ENCODE measurements around the gene BRD9.
A peak's percentile ranks its signal among the peaks of the same experiment; 100 is the strongest.

BRD9 gene

DNA sequence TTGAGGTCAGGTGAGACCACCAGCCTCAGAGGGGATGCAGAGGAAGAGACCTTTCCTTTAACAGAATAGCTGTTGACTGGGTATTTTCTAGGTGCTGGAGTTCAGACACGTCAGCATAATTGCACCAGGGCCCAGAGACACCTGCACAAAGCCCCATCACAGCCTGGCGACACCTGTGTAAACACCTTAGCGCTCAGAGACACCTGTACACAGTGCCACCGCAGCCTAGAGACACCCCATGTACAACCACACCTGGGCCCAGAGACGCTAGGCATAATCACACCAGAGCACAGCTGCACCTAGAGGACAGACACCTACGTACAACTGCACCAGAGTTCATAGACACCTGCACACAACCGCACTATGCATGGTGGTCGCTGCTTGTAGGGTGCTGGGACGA, 1.1 kb upstream of the BRD9 start:
- Histone ChIP-seq H3K27ac (no peak overlapping the region), H3K4me3 (ENCODE audit: low read depth, low read length) (peak overlapping the region; percentile 92), H3K27me3 (replicated peaks) (no peaks in the 10 kb centered on the region), H3K36me3 (replicated peaks) (peaks cover 22% of the 10 kb centered on the region)
- TF ChIP-seq, protein P1, sequence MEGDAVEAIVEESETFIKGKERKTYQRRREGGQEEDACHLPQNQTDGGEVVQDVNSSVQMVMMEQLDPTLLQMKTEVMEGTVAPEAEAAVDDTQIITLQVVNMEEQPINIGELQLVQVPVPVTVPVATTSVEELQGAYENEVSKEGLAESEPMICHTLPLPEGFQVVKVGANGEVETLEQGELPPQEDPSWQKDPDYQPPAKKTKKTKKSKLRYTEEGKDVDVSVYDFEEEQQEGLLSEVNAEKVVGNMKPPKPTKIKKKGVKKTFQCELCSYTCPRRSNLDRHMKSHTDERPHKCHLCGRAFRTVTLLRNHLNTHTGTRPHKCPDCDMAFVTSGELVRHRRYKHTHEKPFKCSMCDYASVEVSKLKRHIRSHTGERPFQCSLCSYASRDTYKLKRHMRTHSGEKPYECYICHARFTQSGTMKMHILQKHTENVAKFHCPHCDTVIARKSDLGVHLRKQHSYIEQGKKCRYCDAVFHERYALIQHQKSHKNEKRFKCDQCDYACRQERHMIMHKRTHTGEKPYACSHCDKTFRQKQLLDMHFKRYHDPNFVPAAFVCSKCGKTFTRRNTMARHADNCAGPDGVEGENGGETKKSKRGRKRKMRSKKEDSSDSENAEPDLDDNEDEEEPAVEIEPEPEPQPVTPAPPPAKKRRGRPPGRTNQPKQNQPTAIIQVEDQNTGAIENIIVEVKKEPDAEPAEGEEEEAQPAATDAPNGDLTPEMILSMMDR (IDR thresholded peaks at IDR 0.05; ENCODE audit: low read depth, low read length, missing control alignments) = no peak
- no peak for DNase-seq
- in situ Hi-C loops (cut with HindIII; ENCODE audit: low pct_ligation_motif_present, low sequenced_read_pairs) = no loop called here

DNA sequence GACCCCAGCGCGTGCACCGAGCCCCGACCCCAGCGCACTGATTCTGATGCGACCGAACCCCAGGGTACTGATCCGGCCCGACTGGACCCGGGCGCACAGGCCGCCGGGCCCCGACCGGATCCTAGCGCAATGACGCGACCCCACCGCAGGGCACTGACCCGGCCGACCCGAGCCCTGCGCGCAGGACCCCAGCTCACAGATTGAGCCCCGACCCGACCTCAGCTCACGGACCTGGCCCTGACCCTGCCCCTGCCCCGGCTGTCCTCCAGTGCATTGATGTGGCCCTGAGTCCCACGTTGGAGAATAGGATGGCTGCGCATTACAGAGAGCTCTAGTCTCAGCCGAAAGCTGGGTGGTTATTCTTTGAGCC, 521 bp upstream of the BRD9 start:
- TF ChIP-seq, protein P1 (IDR thresholded peaks at IDR 0.05; ENCODE audit: low read depth, low read length, missing control alignments) = no peak
- Histone ChIP-seq H3K36me3 (replicated peaks) (peaks cover 26% of the 10 kb centered on the region), H3K27me3 (replicated peaks) (no peaks in the 10 kb centered on the region), H3K4me3 (ENCODE audit: low read depth, low read length) (peak overlapping the region; percentile 92), H3K27ac (peak overlapping the region; percentile 85)
- in situ Hi-C loops (cut with HindIII; ENCODE audit: low pct_ligation_motif_present, low sequenced_read_pairs) = no loop called here
- no peak for DNase-seq

DNA sequence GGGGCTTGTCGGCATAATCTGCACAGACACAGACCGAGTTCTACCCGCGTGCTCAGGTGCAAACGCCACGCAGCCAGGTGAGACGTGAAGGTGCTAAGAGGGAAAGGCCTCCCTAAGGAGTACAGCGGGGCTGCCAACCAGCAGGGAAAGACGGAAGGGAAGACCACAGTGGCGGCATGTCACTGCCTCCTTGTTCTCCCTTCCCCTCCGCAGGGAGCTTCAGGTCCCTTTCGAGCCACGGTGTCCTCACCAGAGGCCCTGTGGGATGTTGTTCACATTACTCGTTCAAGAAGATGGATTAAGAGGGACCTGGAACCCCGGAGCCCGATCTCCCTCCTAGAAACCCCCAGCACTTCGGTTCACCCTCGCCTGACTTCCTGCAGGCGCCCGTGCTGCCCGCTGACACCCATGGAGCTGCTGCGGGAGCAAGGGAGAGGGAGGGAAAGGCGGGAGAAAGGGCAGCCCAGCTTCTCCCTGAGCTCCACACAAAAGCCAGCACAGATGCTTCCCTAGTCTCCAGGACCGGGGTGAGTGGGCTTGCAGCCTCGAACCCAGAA, 686 bp downstream of the BRD9 start:
- H3K4me3 ChIP-seq (ENCODE audit: low read depth, low read length) = peak overlapping the region; percentile 92

DNA sequence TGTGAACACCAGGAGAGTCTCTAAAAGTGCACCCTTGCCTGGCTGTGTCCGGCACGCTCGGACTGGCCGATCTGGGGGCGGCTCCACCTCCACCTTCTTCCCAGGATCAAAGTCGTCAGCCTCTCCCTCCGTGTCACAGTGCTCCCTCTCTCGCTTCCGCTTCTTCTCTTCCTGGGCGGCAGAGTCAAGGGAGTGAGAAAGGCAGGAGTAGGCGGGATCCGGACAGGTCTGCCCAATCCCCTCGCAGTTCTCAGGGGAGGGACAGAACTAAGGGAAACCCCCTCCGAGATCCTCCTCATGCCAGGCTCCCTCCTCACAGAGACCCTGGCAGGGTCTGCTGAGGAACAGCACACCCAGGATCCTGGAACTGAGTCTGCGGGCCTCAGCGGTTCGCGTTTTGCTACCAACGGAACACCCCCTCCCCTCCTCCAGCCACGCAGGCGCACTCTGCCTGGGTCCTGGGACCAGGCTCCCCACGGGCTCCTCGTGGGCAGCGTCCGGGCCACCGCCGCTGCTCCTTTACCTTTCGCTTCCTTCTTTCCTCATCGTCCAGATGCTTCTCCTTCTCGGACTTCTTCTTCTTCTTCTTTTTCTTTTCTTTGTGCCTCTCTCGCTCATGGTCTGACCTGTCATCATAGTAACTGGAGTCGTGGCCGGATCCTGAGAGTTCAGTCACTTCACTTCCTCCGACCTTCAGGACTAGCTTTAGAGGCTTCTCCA, 1.3 kb downstream of the BRD9 start:
- in situ Hi-C loops (cut with HindIII; ENCODE audit: low pct_ligation_motif_present, low sequenced_read_pairs) = no loop called here
- peak overlapping the region; percentile 92 for H3K4me3 ChIP-seq (ENCODE audit: low read depth, low read length)
- TF ChIP-seq, protein P1 (IDR thresholded peaks at IDR 0.05; ENCODE audit: low read depth, low read length, missing control alignments) = no peak
- H3K27ac ChIP-seq = no peak overlapping the region
- DNase-seq = no peak
- H3K36me3 ChIP-seq (replicated peaks) = peaks cover 42% of the 10 kb centered on the region
- no peaks in the 10 kb centered on the region for H3K27me3 ChIP-seq (replicated peaks)

More for the DNA sequence above, 686 bp downstream of the BRD9 start:
- in situ Hi-C loops (cut with HindIII; ENCODE audit: low pct_ligation_motif_present, low sequenced_read_pairs) = no loop called here
- TF ChIP-seq, protein P1 (IDR thresholded peaks at IDR 0.05; ENCODE audit: low read depth, low read length, missing control alignments) = no peak
- DNase-seq = no peak
- peaks cover 36% of the 10 kb centered on the region for H3K36me3 ChIP-seq (replicated peaks)
- peak overlapping the region; percentile 85 for H3K27ac ChIP-seq
- H3K27me3 ChIP-seq (replicated peaks) = no peaks in the 10 kb centered on the region

DNA sequence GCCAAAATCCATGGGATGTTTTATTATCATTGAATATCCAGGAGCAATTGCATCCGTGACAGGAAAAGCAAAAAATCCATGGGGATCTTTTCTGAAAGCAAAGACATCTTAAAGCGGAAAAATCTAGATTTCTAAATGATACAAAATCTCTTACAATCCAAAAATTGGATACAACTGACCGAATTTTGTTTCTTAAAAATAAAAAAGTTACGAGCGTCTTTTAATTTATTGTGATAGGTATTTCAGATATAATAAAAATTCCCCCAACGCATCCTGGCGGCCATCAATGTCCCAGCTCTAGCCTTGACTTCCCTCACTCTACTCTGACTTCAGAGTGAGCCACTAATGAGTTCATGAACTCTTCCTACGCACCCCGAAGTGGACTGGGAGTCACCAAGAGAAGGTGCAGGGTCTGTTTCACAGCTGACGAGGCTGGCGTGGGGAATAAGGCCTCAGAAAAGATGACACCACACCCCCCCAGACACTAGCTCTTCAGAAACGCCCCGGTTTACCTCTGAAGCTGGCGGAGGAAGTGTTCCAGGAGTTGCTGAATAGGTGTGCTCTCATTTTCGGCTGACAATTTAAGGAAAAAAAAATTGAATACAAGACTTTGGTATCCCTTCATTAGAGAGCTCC, 3.4 kb downstream of the BRD9 start:
- H3K27ac ChIP-seq = no peak overlapping the region
- DNase-seq = no peak
- no peaks in the 10 kb centered on the region for H3K27me3 ChIP-seq (replicated peaks)
- H3K4me3 ChIP-seq (ENCODE audit: low read depth, low read length) = no peak overlapping the region
- TF ChIP-seq, protein P1 (IDR thresholded peaks at IDR 0.05; ENCODE audit: low read depth, low read length, missing control alignments) = no peak
- H3K36me3 ChIP-seq (replicated peaks) = peaks cover 62% of the 10 kb centered on the region
- in situ Hi-C loops (cut with HindIII; ENCODE audit: low pct_ligation_motif_present, low sequenced_read_pairs) = no loop called here
